Adipocyte (in vitro differentiated cells): Measurements from ENCODE around the gene RPS6KA6.
A peak's percentile ranks its signal among the peaks of the same experiment; 100 is the strongest.

Source experiments
- DNase-seq: peaks from one replicate; pipeline ENCODE4 v3.0.0-alpha.2; 2015; ENCODE audit warnings: low read depth
- H3K27me3 ChIP-seq: replicated peaks from 2 replicates; pipeline ENCODE4 v1.7.0; 2013; ENCODE audit warnings: mild to moderate bottlenecking, low read length, moderate library complexity; ENCODE audit not compliant: control insufficient read depth, insufficient read depth
- H3K36me3 ChIP-seq: 2 replicates; pipeline ENCODE4 v1.7.0; 2013; ENCODE audit warnings: low read length, mild to moderate bottlenecking, moderate library complexity; ENCODE audit not compliant: control insufficient read depth, insufficient read depth, severe bottlenecking
- H3K4me1 ChIP-seq: 2 replicates; pipeline ENCODE4 v1.7.0; 2013; ENCODE audit warnings: mild to moderate bottlenecking, low read length, moderate library complexity; ENCODE audit not compliant: control insufficient read depth, insufficient read depth
- H3K4me3 ChIP-seq: 2 replicates; pipeline ENCODE4 v1.7.0; 2013; ENCODE audit warnings: mild to moderate bottlenecking, low read length, moderate library complexity
- H3K9ac ChIP-seq: 2 replicates; pipeline ENCODE4 v1.7.0; 2013; ENCODE audit warnings: mild to moderate bottlenecking, low read length, moderate library complexity
- H3K9me3 ChIP-seq: 2 replicates; pipeline ENCODE4 v1.7.0; 2013; ENCODE audit warnings: mild to moderate bottlenecking, low read length, moderate library complexity; ENCODE audit not compliant: control insufficient read depth

The RPS6KA6 gene

GRCh38 chrX:84187533-84188319 lies at the start of gene RPS6KA6:
Gene RPS6KA6, minus strand, starts transcription at chrX:84188199. Its CDS starts 300 bp downstream, at chrX:84187899.
- Histone ChIP-seq H3K4me1 (no peaks in the 10 kb centered on the region), H3K9me3 (no peaks in the 10 kb centered on the region), H3K9ac (peak within 1 kb of the TSS; percentile 72), H3K4me3 (peak within 1 kb of the TSS; percentile 84), H3K36me3 (no peaks in the 10 kb centered on the region), H3K27me3 (no peaks in the 10 kb centered on the region)
- DNase-seq: peak; percentile 58

- no peak overlapping the region for H3K9ac ChIP-seq
- no peak overlapping the region for H3K4me3 ChIP-seq
- no peaks in the 10 kb centered on the region for H3K9me3 ChIP-seq
- no peaks in the 10 kb centered on the region for H3K36me3 ChIP-seq
- H3K4me1 ChIP-seq: no peaks in the 10 kb centered on the region
- DNase-seq: no peak
- H3K27me3 ChIP-seq: peaks cover 4% of the 10 kb centered on the region
Observed at GRCh38 chrX:84224741-84225140, 36.7 kb upstream of the RPS6KA6 start.

- H3K27me3 ChIP-seq: peaks cover 4% of the 10 kb centered on the region
- no peak for DNase-seq
- H3K36me3 ChIP-seq: no peaks in the 10 kb centered on the region
- no peak overlapping the region for H3K4me3 ChIP-seq
- H3K4me1 ChIP-seq: no peaks in the 10 kb centered on the region
- no peaks in the 10 kb centered on the region for H3K9me3 ChIP-seq
- no peak overlapping the region for H3K9ac ChIP-seq
Observed at GRCh38 chrX:84223261-84223660, 35.3 kb upstream of the RPS6KA6 start.

GRCh38 chrX:84221181-84221580 lies 33.2 kb upstream of the RPS6KA6 start:
- no peaks in the 10 kb centered on the region for H3K4me1 ChIP-seq
- no peaks in the 10 kb centered on the region for H3K36me3 ChIP-seq
- DNase-seq: no peak
- no peaks in the 10 kb centered on the region for H3K9me3 ChIP-seq
- no peak overlapping the region for H3K9ac ChIP-seq
- peaks cover 4% of the 10 kb centered on the region for H3K27me3 ChIP-seq
- H3K4me3 ChIP-seq: no peak overlapping the region

GRCh38 chrX:84219551-84219950 lies 31.6 kb upstream of the RPS6KA6 start:
- no peak for DNase-seq
- Histone ChIP-seq H3K4me1 (no peaks in the 10 kb centered on the region), H3K27me3 (no peaks in the 10 kb centered on the region), H3K4me3 (no peak overlapping the region), H3K9ac (no peak overlapping the region), H3K36me3 (no peaks in the 10 kb centered on the region), H3K9me3 (no peaks in the 10 kb centered on the region)

- no peak for DNase-seq
- Histone ChIP-seq H3K27me3 (no peaks in the 10 kb centered on the region), H3K4me1 (no peaks in the 10 kb centered on the region)
Observed at GRCh38 chrX:84218726-84219125, 30.7 kb upstream of the RPS6KA6 start.

GRCh38 chrX:84216881-84217280 lies 28.9 kb upstream of the RPS6KA6 start:
- Histone ChIP-seq H3K27me3 (no peaks in the 10 kb centered on the region), H3K4me3 (no peak overlapping the region), H3K36me3 (no peaks in the 10 kb centered on the region), H3K9me3 (peaks cover 7% of the 10 kb centered on the region), H3K4me1 (no peaks in the 10 kb centered on the region), H3K9ac (no peak overlapping the region)
- no peak for DNase-seq

More at GRCh38 chrX:84218726-84219125, 30.7 kb upstream of the RPS6KA6 start:
- peaks cover 5% of the 10 kb centered on the region for H3K9me3 ChIP-seq
- no peaks in the 10 kb centered on the region for H3K36me3 ChIP-seq
- H3K4me3 ChIP-seq: no peak overlapping the region
- no peak overlapping the region for H3K9ac ChIP-seq

- Histone ChIP-seq H3K4me1 (no peaks in the 10 kb centered on the region), H3K9me3 (peaks cover 7% of the 10 kb centered on the region), H3K4me3 (no peak overlapping the region), H3K27me3 (no peaks in the 10 kb centered on the region), H3K9ac (no peak overlapping the region), H3K36me3 (no peaks in the 10 kb centered on the region)
- DNase-seq: no peak
Observed at GRCh38 chrX:84216406-84216805, 28.4 kb upstream of the RPS6KA6 start.

- H3K36me3 ChIP-seq: no peaks in the 10 kb centered on the region
- H3K27me3 ChIP-seq: peaks cover 7% of the 10 kb centered on the region
- H3K9me3 ChIP-seq: no peaks in the 10 kb centered on the region
- H3K9ac ChIP-seq: no peak overlapping the region
- H3K4me3 ChIP-seq: no peak overlapping the region
- no peak for DNase-seq
- no peaks in the 10 kb centered on the region for H3K4me1 ChIP-seq
Observed at GRCh38 chrX:84205276-84205675, 17.3 kb upstream of the RPS6KA6 start.

GRCh38 chrX:84199688-84200087 lies 11.7 kb upstream of the RPS6KA6 start:
- Histone ChIP-seq H3K4me1 (no peaks in the 10 kb centered on the region), H3K9me3 (peaks cover 6% of the 10 kb centered on the region), H3K9ac (no peak overlapping the region), H3K4me3 (no peak overlapping the region), H3K27me3 (peaks cover 3% of the 10 kb centered on the region), H3K36me3 (no peaks in the 10 kb centered on the region)
- DNase-seq: no peak

GRCh38 chrX:84197550-84197949 lies 9.6 kb upstream of the RPS6KA6 start:
- Histone ChIP-seq H3K9ac (no peak overlapping the region), H3K4me3 (no peak overlapping the region), H3K27me3 (no peaks in the 10 kb centered on the region), H3K36me3 (no peaks in the 10 kb centered on the region), H3K9me3 (peaks cover 12% of the 10 kb centered on the region), H3K4me1 (no peaks in the 10 kb centered on the region)
- DNase-seq: peak; percentile 15

GRCh38 chrX:84192006-84192405 lies 4.0 kb upstream of the RPS6KA6 start:
- Histone ChIP-seq H3K9ac (no peak overlapping the region), H3K9me3 (peaks cover 5% of the 10 kb centered on the region), H3K4me1 (no peaks in the 10 kb centered on the region), H3K27me3 (no peaks in the 10 kb centered on the region), H3K36me3 (no peaks in the 10 kb centered on the region), H3K4me3 (no peak overlapping the region)
- DNase-seq: no peak
